ENCODE data around the gene TNNI3K. TPM values are rescaled to one million over a fixed set of nuclear protein-coding genes. Genes with fewer than 3 reads are reported as not detected.

TNNI3K gene
- polyA plus RNA-seq, 1 donor from 2014 or later = 3.5 TPM

GRCh38 chr1:74367175-74367813 is 132.1 kb downstream of the TNNI3K start:
- H3K4me3 ChIP-seq (ENCODE audit: low read length) = no peak overlapping the region
- H2AFZ ChIP-seq (ENCODE audit: low read depth, low read length) = no peak overlapping the region
- no peak overlapping the region for H3K27ac ChIP-seq (ENCODE audit: low read length)
- no peaks in the 10 kb centered on the region for H3K9me2 ChIP-seq (ENCODE audit: insufficient read depth, low read length)
- no peaks in the 10 kb centered on the region for H3K36me3 ChIP-seq (ENCODE audit: insufficient read depth, low read length)
- no peaks in the 10 kb centered on the region for H3K79me2 ChIP-seq (replicated peaks; ENCODE audit: insufficient read depth, low read length)
- no peak overlapping the region for H3K4me2 ChIP-seq (ENCODE audit: low read length)
- H3K9me3 ChIP-seq (ENCODE audit: low read length) = no peaks in the 10 kb centered on the region
- no peak for TF ChIP-seq SMC3 (conservative IDR thresholded peaks at IDR 0.05; ENCODE audit: poor library complexity)
- TF ChIP-seq EP300 (conservative IDR thresholded peaks at IDR 0.05; ENCODE audit: poor library complexity, severe bottlenecking) = no peak
- no peak for TF ChIP-seq TAF1 (IDR thresholded peaks at IDR 0.05; ENCODE audit: low read depth)
- no peak for TF ChIP-seq REST (IDR thresholded peaks at IDR 0.05; ENCODE audit: borderline replicate concordance)
- no peak for TF ChIP-seq RAD21 (conservative IDR thresholded peaks at IDR 0.05)
- no peak for TF ChIP-seq MXI1 (conservative IDR thresholded peaks at IDR 0.05; ENCODE audit: poor library complexity, severe bottlenecking)
- no peak for TF ChIP-seq POLR2AphosphoS5 (IDR thresholded peaks at IDR 0.05)
- TF ChIP-seq, protein P1, sequence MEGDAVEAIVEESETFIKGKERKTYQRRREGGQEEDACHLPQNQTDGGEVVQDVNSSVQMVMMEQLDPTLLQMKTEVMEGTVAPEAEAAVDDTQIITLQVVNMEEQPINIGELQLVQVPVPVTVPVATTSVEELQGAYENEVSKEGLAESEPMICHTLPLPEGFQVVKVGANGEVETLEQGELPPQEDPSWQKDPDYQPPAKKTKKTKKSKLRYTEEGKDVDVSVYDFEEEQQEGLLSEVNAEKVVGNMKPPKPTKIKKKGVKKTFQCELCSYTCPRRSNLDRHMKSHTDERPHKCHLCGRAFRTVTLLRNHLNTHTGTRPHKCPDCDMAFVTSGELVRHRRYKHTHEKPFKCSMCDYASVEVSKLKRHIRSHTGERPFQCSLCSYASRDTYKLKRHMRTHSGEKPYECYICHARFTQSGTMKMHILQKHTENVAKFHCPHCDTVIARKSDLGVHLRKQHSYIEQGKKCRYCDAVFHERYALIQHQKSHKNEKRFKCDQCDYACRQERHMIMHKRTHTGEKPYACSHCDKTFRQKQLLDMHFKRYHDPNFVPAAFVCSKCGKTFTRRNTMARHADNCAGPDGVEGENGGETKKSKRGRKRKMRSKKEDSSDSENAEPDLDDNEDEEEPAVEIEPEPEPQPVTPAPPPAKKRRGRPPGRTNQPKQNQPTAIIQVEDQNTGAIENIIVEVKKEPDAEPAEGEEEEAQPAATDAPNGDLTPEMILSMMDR (IDR thresholded peaks at IDR 0.05; ENCODE audit: poor library complexity, severe bottlenecking) = no peak
- no peak for TF ChIP-seq EZH2 (IDR thresholded peaks at IDR 0.05; ENCODE audit: borderline replicate concordance, insufficient read depth, low read length, poor library complexity, severe bottlenecking)
- no peak overlapping the region for H3K9ac ChIP-seq (ENCODE audit: low read length)
- no peaks in the 10 kb centered on the region for H3K27me3 ChIP-seq (ENCODE audit: insufficient read depth, low read depth, low read length)
- H4K20me1 ChIP-seq (ENCODE audit: insufficient read depth) = no peaks in the 10 kb centered on the region
- H3F3A ChIP-seq (ENCODE audit: insufficient read depth, low read length, poor library complexity, severe bottlenecking) = no peaks in the 10 kb centered on the region

GRCh38 chr1:74368335-74368734 is 133.1 kb downstream of the TNNI3K start:
- H3K27me3 ChIP-seq (ENCODE audit: insufficient read depth, low read depth, low read length) = no peaks in the 10 kb centered on the region
- H3K27ac ChIP-seq (ENCODE audit: low read length) = no peak overlapping the region
- no peak overlapping the region for H2AFZ ChIP-seq (ENCODE audit: low read depth, low read length)
- no peaks in the 10 kb centered on the region for H4K20me1 ChIP-seq (ENCODE audit: insufficient read depth)
- TF ChIP-seq REST (IDR thresholded peaks at IDR 0.05; ENCODE audit: borderline replicate concordance) = no peak
- TF ChIP-seq TAF1 (IDR thresholded peaks at IDR 0.05; ENCODE audit: low read depth) = no peak
- no peak for TF ChIP-seq MXI1 (conservative IDR thresholded peaks at IDR 0.05; ENCODE audit: poor library complexity, severe bottlenecking)
- no peak for TF ChIP-seq EZH2 (IDR thresholded peaks at IDR 0.05; ENCODE audit: borderline replicate concordance, insufficient read depth, low read length, poor library complexity, severe bottlenecking)
- no peak for TF ChIP-seq RAD21 (conservative IDR thresholded peaks at IDR 0.05)
- TF ChIP-seq, protein P1 (IDR thresholded peaks at IDR 0.05; ENCODE audit: poor library complexity, severe bottlenecking) = no peak
- no peak for TF ChIP-seq EP300 (conservative IDR thresholded peaks at IDR 0.05; ENCODE audit: poor library complexity, severe bottlenecking)
- no peak for TF ChIP-seq POLR2AphosphoS5 (IDR thresholded peaks at IDR 0.05)
- TF ChIP-seq SMC3 (conservative IDR thresholded peaks at IDR 0.05; ENCODE audit: poor library complexity) = no peak
- no peaks in the 10 kb centered on the region for H3F3A ChIP-seq (ENCODE audit: insufficient read depth, low read length, poor library complexity, severe bottlenecking)
- no peaks in the 10 kb centered on the region for H3K36me3 ChIP-seq (ENCODE audit: insufficient read depth, low read length)
- H3K4me2 ChIP-seq (ENCODE audit: low read length) = no peak overlapping the region
- no peak overlapping the region for H3K4me3 ChIP-seq (ENCODE audit: low read length)
- H3K79me2 ChIP-seq (replicated peaks; ENCODE audit: insufficient read depth, low read length) = no peaks in the 10 kb centered on the region
- no peaks in the 10 kb centered on the region for H3K9me2 ChIP-seq (ENCODE audit: insufficient read depth, low read length)
- no peaks in the 10 kb centered on the region for H3K9me3 ChIP-seq (ENCODE audit: low read length)
- no peak overlapping the region for H3K9ac ChIP-seq (ENCODE audit: low read length)

All from neural cell (in vitro differentiated cells).